Spleen (tissue), 7 donors: ENCODE measurements around the gene TMEM232.
"Not testable (repeated sequence)": the region's sequence is repeated elsewhere in the genome, so short reads cannot be mapped to it uniquely, and the experiment has no call there.

Source experiments
- CTCF ChIP-seq, 11 experiments: fragments of 200-600 bp in 7 of 11; fragments of 450-650 bp in 4 of 11; sonication (generic) in 4 of 11; IDR thresholded peaks in 8 of 11; conservative IDR thresholded peaks in 3 of 11; 1 replicate in 7 of 11; 2 replicates in 4 of 11; pipeline versions ENCODE4 v1.4.0 to v1.8.0; 2016 to 2021; ENCODE audit warnings: antibody characterized with exemption in 11 of 11, inconsistent platforms in 4 of 11, mild to moderate bottlenecking in 1 of 11
- POLR2A ChIP-seq, 3 donors: fragments of 450-650 bp; IDR thresholded peaks; one replicate each; pipeline ENCODE4 v1.5.1; 2017; ENCODE audit warnings: antibody characterized with exemption in 3 of 3, mild to moderate bottlenecking in 1 of 3
- donor health status: DM: no; HTN: no; CAD: no; lungs with moderate emphysema.
- donor health status: DM: no; HTN: no; CAD: no.
- donor health status: DM: no; HTN: no; CAD: no.

- not testable (repeated sequence) for TF ChIP-seq POLR2A (IDR thresholded peaks at IDR 0.05); CTCF (IDR thresholded peaks at IDR 0.05 in 8 of 11, conservative IDR thresholded peaks at IDR 0.05 in 3 of 11)
Measured at GRCh38 chr5:110676554-110676953, 49.9 kb downstream of the TMEM232 start.
